HG02571 (cell line): ENCODE results near the gene AGBL4.

ENCODE experiments used
- ATAC-seq: cut with Tn5 transposase; IDR thresholded peaks from one replicate; pipeline ENCODE4 v1.9.1; 2021; ENCODE audit warnings: mild to moderate bottlenecking, moderate library complexity; ENCODE audit not compliant: unreplicated experiment

The AGBL4 gene

GRCh38 chr1:48784301-48784700 is 1239.5 kb downstream of the AGBL4 start:
- ATAC-seq, result no peak

GRCh38 chr1:48777219-48777895 is 1246.4 kb downstream of the AGBL4 start:
- no peak for ATAC-seq

- no peak for ATAC-seq
Measured at GRCh38 chr1:48776393-48777218, 1247.1 kb downstream of the AGBL4 start, which contains the start of gene BEND5. TSS of gene BEND5 (minus strand) at chr1:48776891. CDS start at chr1:48776831, 60 bp downstream.

DNA sequence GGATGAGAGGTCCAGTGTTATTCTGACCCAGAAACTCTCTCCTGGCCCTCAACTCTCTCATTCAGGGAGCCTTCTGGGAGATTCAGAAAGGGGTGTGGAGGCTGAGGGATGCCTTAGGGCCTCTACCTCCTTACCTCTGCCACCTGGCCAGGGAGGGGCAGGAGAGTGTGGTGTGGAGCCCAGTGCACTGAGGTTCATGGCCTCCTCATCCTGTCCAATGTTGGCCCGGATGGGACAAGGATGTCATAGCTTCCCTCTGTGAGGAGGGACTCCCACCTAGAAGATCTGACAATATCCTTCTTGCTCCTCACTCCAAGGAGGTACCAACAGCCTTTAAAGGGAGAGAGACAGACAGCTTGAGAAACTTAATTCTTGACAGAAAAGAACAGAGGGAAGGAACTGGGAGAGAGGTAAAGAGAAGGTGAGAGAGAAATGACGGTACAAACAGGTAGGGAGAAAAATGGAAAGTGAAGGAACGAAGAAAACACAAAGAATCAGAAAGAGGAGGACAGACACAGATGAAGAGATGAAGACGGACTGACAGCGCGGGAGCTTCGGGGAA is 1247.8 kb downstream of the AGBL4 start:
- ATAC-seq, result no peak

DNA sequence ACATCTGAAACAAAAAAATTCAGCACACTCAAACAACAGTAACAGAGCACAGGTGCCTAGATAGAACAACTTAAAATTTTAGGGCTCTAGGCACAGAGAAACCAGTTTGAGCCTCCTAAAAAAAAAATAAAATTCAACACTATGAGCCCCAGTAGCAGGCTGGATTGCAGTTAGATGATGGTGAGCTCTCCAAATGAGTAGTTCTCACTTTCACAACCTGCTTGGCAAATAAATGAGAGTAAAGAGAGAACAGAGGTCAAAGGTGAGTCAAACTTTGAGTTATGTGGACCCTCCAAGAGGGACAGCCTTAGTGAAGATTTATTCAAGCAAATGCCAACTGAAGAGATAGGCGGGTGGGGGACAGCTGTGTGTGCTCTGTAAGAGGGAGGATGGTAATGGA is 1250.6 kb downstream of the AGBL4 start:
- ATAC-seq, result peak; percentile 51

- ATAC-seq, result no peak
Measured at GRCh38 chr1:48772211-48772610, 1251.5 kb downstream of the AGBL4 start.

DNA sequence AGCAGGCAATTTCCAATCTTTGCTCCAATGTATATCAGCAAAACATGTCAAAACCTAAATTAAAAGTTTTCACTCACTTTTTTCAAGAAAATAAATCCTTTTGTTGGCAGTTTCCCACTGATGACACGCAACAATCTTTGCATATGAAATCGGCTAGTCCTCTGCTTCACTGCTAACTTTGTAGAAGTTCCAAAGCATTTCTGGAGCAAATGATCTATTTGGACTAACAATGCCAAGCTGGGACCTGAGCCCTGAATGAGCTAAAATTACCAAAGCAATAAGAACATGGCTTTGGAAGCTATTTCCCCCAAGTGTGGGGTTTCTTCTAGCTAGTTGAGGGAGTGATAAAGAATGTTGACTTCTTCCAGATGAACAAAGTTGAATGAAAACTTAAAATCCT is 1252.2 kb downstream of the AGBL4 start:
- no peak for ATAC-seq

- ATAC-seq, result no peak
Measured at GRCh38 chr1:48767975-48768510, 1255.7 kb downstream of the AGBL4 start.

GRCh38 chr1:48765335-48765734 is 1258.4 kb downstream of the AGBL4 start:
- ATAC-seq, result no peak

DNA sequence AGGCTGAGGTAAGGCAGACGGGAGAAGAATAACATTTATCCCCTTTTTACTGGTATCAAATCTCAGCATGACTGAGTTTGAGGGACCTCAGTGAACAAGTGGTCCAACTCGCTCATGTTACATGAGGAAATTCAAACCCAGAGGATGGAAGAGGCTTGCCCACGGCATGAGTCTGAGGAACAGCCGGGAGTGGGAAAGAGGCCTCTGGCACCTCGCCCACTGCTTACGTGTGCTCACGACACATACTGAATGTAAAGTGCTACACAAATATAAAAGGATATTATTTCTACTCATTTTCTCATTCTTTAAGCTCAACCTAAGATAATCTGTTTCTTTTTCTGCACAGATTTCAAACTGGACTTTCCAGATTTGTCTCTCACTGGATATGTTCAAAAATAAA is 1261.8 kb downstream of the AGBL4 start:
- no peak for ATAC-seq

GRCh38 chr1:48761411-48761810 is 1262.3 kb downstream of the AGBL4 start:
- ATAC-seq, result no peak

GRCh38 chr1:48760857-48761256 is 1262.9 kb downstream of the AGBL4 start:
- ATAC-seq, result no peak

- ATAC-seq, result no peak
Measured at GRCh38 chr1:48758976-48759375, 1264.8 kb downstream of the AGBL4 start.

GRCh38 chr1:48757363-48757762 is 1266.4 kb downstream of the AGBL4 start:
- ATAC-seq, result no peak

DNA sequence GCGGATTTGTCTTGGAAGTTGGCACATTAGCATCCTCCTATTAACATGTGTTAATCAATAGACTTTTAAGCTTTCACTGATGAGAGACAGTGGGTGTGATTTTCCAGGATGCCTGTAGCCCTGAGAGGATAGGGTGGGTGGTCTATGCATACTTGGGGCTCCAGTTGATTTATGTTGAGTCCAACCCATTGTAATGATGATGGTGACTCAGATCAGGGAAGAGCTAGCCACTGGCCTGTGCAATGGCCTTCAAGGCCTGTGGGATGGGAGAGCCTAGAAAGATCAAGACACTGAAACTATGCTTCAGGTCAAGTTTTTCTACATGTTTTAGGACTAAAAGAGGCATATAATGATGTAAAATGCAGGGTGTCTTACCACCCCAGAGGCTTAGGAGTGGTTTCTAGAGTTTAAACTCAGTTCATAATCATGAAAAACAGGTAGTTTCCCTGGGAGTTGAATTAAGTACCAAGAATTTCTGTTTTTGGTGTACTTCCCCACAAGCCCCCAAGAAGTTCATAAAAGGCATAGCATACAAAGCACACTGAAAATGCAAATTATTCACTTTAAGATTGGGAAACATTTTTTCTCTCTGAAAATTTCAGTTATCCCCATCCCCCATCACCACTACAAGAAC is 1267.0 kb downstream of the AGBL4 start:
- ATAC-seq, result no peak

- no peak for ATAC-seq
Measured at GRCh38 chr1:48753293-48753692, 1270.5 kb downstream of the AGBL4 start.

GRCh38 chr1:48750109-48750508 is 1273.6 kb downstream of the AGBL4 start:
- no peak for ATAC-seq

DNA sequence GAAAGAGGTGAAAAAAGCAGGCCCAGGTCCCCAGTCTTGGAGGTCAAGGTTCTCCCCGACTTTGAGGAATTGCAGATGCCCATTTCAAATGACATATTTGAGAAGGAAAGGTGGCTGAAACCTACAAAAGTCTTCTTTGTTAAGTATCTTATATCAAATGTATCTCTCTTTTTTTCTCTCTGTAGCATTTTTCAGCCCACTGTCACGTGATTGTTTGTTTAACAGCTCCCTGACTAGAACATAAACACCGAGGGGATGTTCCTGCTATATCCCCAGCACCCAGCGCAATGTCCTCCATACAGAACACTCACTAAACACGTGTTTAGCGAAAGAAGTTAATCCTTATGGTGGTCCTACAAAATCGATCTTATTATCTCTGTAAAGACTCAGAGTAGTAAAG is 1274.7 kb downstream of the AGBL4 start:
- no peak for ATAC-seq

DNA sequence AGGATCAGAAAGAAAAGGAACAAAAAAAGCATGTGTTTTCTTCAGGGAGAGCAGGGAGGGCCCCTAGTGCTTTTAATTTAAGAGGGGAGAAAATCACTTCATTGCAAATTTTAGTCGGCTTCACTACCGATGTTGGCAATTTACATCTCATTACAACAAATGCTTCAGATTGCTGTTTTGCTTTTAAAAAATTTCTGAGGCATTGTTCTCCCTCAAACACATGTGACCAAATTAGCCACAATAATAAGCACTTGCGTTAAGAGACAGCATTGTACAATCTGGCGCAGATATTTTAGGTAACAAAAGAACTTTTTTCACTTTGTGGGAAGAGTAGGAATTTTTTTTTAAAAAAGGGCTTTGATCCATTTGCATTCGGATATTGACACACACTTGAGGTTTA is 1276.8 kb downstream of the AGBL4 start:
- no peak for ATAC-seq

DNA sequence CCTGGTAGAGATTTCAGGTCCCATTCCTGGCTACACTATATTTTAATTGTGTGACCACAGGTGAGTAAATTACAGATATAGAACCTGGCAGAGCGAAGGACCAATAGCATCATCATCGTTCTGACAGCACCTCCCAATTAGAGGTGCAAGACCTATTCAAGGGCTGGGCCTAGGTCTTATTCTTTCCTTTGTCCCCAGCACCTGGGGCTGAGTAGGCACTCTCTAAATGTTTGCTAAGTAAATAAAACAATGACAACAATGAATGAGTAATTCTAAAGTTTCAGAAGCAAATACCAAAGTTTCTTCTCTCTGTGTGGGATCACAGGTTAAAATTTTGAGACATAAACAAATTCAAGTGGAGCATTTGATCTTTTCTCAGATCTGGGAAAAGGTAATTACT is 1279.7 kb downstream of the AGBL4 start:
- ATAC-seq, result no peak

- no peak for ATAC-seq
Measured at GRCh38 chr1:48743480-48743879, 1280.3 kb downstream of the AGBL4 start.
